SU-DHL-6 (cell line): Measurements from ENCODE around the gene SPSB3.

Experiments
- CTCF ChIP-seq: fragments of 200-600 bp; sonication (generic); IDR thresholded peaks from one replicate; pipeline ENCODE4 v1.5.1; 2017; ENCODE audit warnings: antibody characterized with exemption, mild to moderate bottlenecking, low read length, moderate library complexity; ENCODE audit not compliant: insufficient read depth, poor library complexity, severe bottlenecking
- EZH2phosphoT487 ChIP-seq: fragments of 200-600 bp; sonication (generic), shearing (Covaris generic); conservative IDR thresholded peaks from 2 replicates; pipeline ENCODE4 v1.6.1; 2018; ENCODE audit warnings: mild to moderate bottlenecking, antibody characterized with exemption, low read length, moderate library complexity, mixed read lengths

- TF ChIP-seq CTCF = no peak
- no peak for TF ChIP-seq EZH2phosphoT487
These were observed 48.2 kb downstream of the SPSB3 start for GRCh38 chr16:1734123-1734522.
